HCT116 (cell line): ENCODE measurements around the gene WDR19. TPM values are rescaled to one million over a fixed set of nuclear protein-coding genes. Genes with fewer than 3 reads are reported as not detected.

ENCODE experiments used
- ATAC-seq: fragments of 200-7000 bp; cut with Tn5 transposase; 2 replicates; pipeline ENCODE4 v1.9.1; 2020; ENCODE audit warnings: mild to moderate bottlenecking, moderate library complexity
- BruUV-seq: library from RNA; stranded (reverse); fragments of 400-500 nt; replicated peaks from 2 replicates; lab custom pipeline; 2021; lab: Mats Ljungman, UMichigan
- CTCF ChIA-PET: fragments of 300-600 bp; sonication (Branson Sonifier 250); formaldehyde crosslinking; loops from one replicate; lab custom pipeline; 2021; ENCODE audit warnings: antibody characterized with exemption; lab: Charles Lee
- POLR2A ChIA-PET: fragments of 300-600, 350-600 bp; sonication (Branson Sonifier 250); formaldehyde crosslinking; loops from one replicate; lab custom pipeline; 2021; ENCODE audit warnings: antibody characterized with exemption; lab: Charles Lee
- RAD21 ChIA-PET, 2 experiments: fragments of 300-600 bp; sonication (Branson Sonifier 250); formaldehyde crosslinking; loops; one replicate each; lab custom pipeline; 2023; ENCODE audit warnings: low total read pairs in 2 of 2; ENCODE audit not compliant: uncharacterized antibody in 2 of 2, unreplicated experiment in 2 of 2, low non-redundant PET in 1 of 2; lab: Charles Lee
- DNase-seq: peaks from one replicate; pipeline ENCODE4 v3.0.0-alpha.2; 2010; ENCODE audit warnings: low read depth, low spot score
- H2AFZ ChIP-seq: fragments of 200-600 bp; shearing (Covaris generic), sonication (generic); 2 replicates; pipeline ENCODE4 v1.6.1; 2017; ENCODE audit warnings: low read depth, mixed run types, mixed read lengths, antibody characterized with exemption, low read length; ENCODE audit not compliant: poor library complexity, severe bottlenecking
- H3K27ac ChIP-seq: 2 replicates; pipeline ENCODE4 v1.5.1; 2012; ENCODE audit warnings: low read depth, low read length
- H3K27me3 ChIP-seq: fragments of 200-600 bp; sonication (generic); 2 replicates; pipeline ENCODE4 v1.6.1; 2016; ENCODE audit warnings: mixed run types, low read length, mixed read lengths; ENCODE audit not compliant: insufficient read depth
- H3K36me3 ChIP-seq, 2 experiments: fragments of 200-500 bp in 1 of 2; fragments of 200-600 bp in 1 of 2; sonication (Bioruptor generic) in 1 of 2; sonication (generic) in 1 of 2; 2 replicates each; pipeline versions ENCODE4 v1.5.1 to v1.6.1; 2014 to 2016; ENCODE audit warnings: low read length in 2 of 2, inconsistent platforms in 1 of 2, mixed read lengths in 1 of 2, mixed run types in 1 of 2; ENCODE audit not compliant: insufficient read depth in 2 of 2, control insufficient read depth in 1 of 2
- H3K4me1 ChIP-seq, 2 experiments: fragments of 200-600 bp in 1 of 2; sonication (generic) in 1 of 2; 2 replicates each; pipeline versions ENCODE4 v1.5.1 to v1.6.1; 2012 to 2017; ENCODE audit warnings: low read length in 2 of 2, inconsistent platforms in 1 of 2, mild to moderate bottlenecking in 1 of 2, mixed read lengths in 1 of 2, mixed run types in 1 of 2, moderate library complexity in 1 of 2; ENCODE audit not compliant: insufficient read depth in 2 of 2, control insufficient read depth in 1 of 2
- H3K4me2 ChIP-seq: fragments of 200-600 bp; sonication (generic); 2 replicates; pipeline ENCODE4 v1.6.1; 2017; ENCODE audit warnings: mixed run types, low read length, mixed read lengths
- H3K4me3 ChIP-seq, 2 experiments: fragments of 200-600 bp in 1 of 2; sonication (generic) in 1 of 2; replicated peaks in 1 of 2; 2 replicates each; pipeline ENCODE4 v1.5.1; 2011 to 2016; ENCODE audit warnings: low read length in 2 of 2, control low read depth in 1 of 2, low read depth in 1 of 2, mild to moderate bottlenecking in 1 of 2, mixed read lengths in 1 of 2, mixed run types in 1 of 2
- H3K79me2 ChIP-seq: fragments of 200-600 bp; sonication (generic); 2 replicates; pipeline ENCODE4 v1.6.1; 2017; ENCODE audit warnings: mild to moderate bottlenecking, mixed run types, low read length, moderate library complexity, mixed read lengths; ENCODE audit not compliant: insufficient read depth
- H3K9ac ChIP-seq: fragments of 200-600 bp; sonication (generic); 2 replicates; pipeline ENCODE4 v1.6.1; 2016; ENCODE audit warnings: low read length, mixed read lengths
- H3K9me2 ChIP-seq: fragments of 200-600 bp; sonication (generic), shearing (Covaris generic); 2 replicates; pipeline ENCODE4 v1.6.1; 2017; ENCODE audit warnings: mixed run types, mild to moderate bottlenecking, moderate library complexity; ENCODE audit not compliant: insufficient read depth
- H3K9me3 ChIP-seq, 2 experiments: fragments of 200-500 bp in 1 of 2; fragments of 200-600 bp in 1 of 2; sonication (Bioruptor generic) in 1 of 2; sonication (generic) in 1 of 2; 2 replicates each; pipeline ENCODE4 v1.6.1; 2014 to 2017; ENCODE audit warnings: low read length in 2 of 2, mixed read lengths in 2 of 2, inconsistent platforms in 1 of 2, low read depth in 1 of 2, mild to moderate bottlenecking in 1 of 2, mixed run types in 1 of 2, moderate library complexity in 1 of 2; ENCODE audit not compliant: control insufficient read depth in 1 of 2, insufficient read depth in 1 of 2
- H4K20me1 ChIP-seq: fragments of 200-600 bp; sonication (generic), shearing (Covaris generic); 2 replicates; pipeline ENCODE4 v1.6.1; 2017; ENCODE audit warnings: mixed run types, mild to moderate bottlenecking, moderate library complexity; ENCODE audit not compliant: insufficient read depth
- CEBPB ChIP-seq: IDR thresholded peaks from 2 replicates; pipeline ENCODE4 v1.6.1; 2012; ENCODE audit warnings: low read depth
- CTCF ChIP-seq, 3 experiments: fragments of 200-600 bp in 1 of 3; sonication (generic) in 1 of 3; IDR thresholded peaks in 2 of 3; conservative IDR thresholded peaks in 1 of 3; 2 replicates each; pipeline ENCODE4 v1.5.1; 2012 to 2017; ENCODE audit warnings: low read depth in 2 of 3, low read length in 2 of 3, antibody characterized with exemption in 1 of 3, borderline replicate concordance in 1 of 3, control low read depth in 1 of 3, mild to moderate bottlenecking in 1 of 3, mixed read lengths in 1 of 3, mixed run types in 1 of 3, moderate library complexity in 1 of 3; ENCODE audit not compliant: insufficient read depth in 1 of 3
- EGR1 ChIP-seq: IDR thresholded peaks from 2 replicates; pipeline ENCODE4 v1.6.1; 2012; ENCODE audit warnings: low read depth
- EZH2 ChIP-seq: fragments of 200-600 bp; sonication (generic); IDR thresholded peaks from 2 replicates; pipeline ENCODE4 v1.6.1; 2017; ENCODE audit warnings: antibody characterized with exemption, mixed run types
- FOSL1 ChIP-seq: IDR thresholded peaks from 2 replicates; pipeline ENCODE4 v1.6.1; 2012; ENCODE audit warnings: low read depth
- POLR2AphosphoS5 ChIP-seq: IDR thresholded peaks from 2 replicates; pipeline ENCODE4 v1.6.1; 2011; ENCODE audit warnings: mild to moderate bottlenecking, low read depth, low read length, moderate library complexity
- RAD21 ChIP-seq: IDR thresholded peaks from 2 replicates; pipeline ENCODE4 v1.6.1; 2012; ENCODE audit warnings: low read depth, mild to moderate bottlenecking
- SRF ChIP-seq: IDR thresholded peaks from 2 replicates; pipeline ENCODE4 v1.6.1; 2012; ENCODE audit warnings: low read depth
- YY1 ChIP-seq: IDR thresholded peaks from 2 replicates; pipeline ENCODE4 v1.6.1; 2011; ENCODE audit warnings: low read length, low read depth, moderate library complexity, mild to moderate bottlenecking; ENCODE audit not compliant: insufficient replicate concordance; ENCODE audit errors: extremely low read depth
- ZBTB33 ChIP-seq: IDR thresholded peaks from 2 replicates; pipeline ENCODE4 v1.6.1; 2011; ENCODE audit warnings: mild to moderate bottlenecking, low read length, moderate library complexity; ENCODE audit not compliant: insufficient replicate concordance; ENCODE audit errors: extremely low read depth
- ZFX ChIP-seq: fragments of 450-650 bp; IDR thresholded peaks from 2 replicates; pipeline ENCODE4 v1.6.1; 2017
- intact Hi-C: fragments of 100-400 bp; cut with micrococcal nuclease; formaldehyde crosslinking; loops from 2 replicates; pipeline ENCODE4 v1.10.0; 2022
- total RNA-seq: library from RNA; stranded (reverse); gene quantifications from one replicate; pipeline ENCODE4 v1.2.1, GENCODE V29; 2021; ENCODE audit not compliant: unreplicated experiment
- TF ChIP-seq, protein P1 (sequence below): IDR thresholded peaks from 2 replicates; pipeline ENCODE4 v1.6.1; 2012

Gene WDR19
- total RNA-seq, 1 experiment from 2014 or later, result 18.8 TPM

DNA sequence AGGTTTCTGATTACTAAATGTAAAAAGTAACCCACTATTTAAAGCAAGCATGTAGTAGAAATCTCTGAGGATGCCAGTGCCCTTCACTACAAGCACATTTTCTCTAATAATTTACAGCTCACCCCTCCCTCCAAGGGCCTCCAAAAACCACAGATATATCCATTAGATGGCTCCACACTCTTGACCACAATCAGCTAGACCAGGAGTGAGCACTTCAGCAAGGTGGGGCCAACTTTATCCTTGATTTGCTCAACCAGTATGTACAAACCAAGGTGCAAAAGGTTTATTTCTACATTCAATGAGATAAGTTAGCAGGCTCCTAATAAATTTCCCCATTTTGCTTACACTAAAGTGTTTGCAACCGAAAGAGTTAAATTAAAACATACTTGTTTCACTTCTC lies 148.0 kb downstream of the WDR19 start:
- H3K9ac ChIP-seq, result no peak overlapping the region
- intact Hi-C loops, result no loop called here
- DNase-seq (no peak), ATAC-seq (no peak)
- TF ChIP-seq EZH2, result no peak
- no peak for TF ChIP-seq POLR2AphosphoS5
- TF ChIP-seq SRF, result no peak
- no peak for TF ChIP-seq ZFX
- TF ChIP-seq ZBTB33, result no peak
- TF ChIP-seq YY1, result no peak
- TF ChIP-seq, protein P1, sequence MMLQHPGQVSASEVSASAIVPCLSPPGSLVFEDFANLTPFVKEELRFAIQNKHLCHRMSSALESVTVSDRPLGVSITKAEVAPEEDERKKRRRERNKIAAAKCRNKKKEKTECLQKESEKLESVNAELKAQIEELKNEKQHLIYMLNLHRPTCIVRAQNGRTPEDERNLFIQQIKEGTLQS, result no peak
- no peak for TF ChIP-seq CTCF (IDR thresholded peaks at IDR 0.05 in 2 of 3, conservative IDR thresholded peaks at IDR 0.05 in 1 of 3; ENCODE audit: borderline replicate concordance in 1 of 3, insufficient read depth in 1 of 3, low read depth in 2 of 3, low read length in 2 of 3)
- no peak for TF ChIP-seq EGR1
- TF ChIP-seq RAD21, result no peak
- TF ChIP-seq FOSL1, result no peak
- no peak for TF ChIP-seq CEBPB
- H3K27me3 ChIP-seq, result no peaks in the 10 kb centered on the region
- no peaks in the 10 kb centered on the region for H3K9me3 ChIP-seq
- H3K4me2 ChIP-seq, result no peak overlapping the region
- ChIA-PET CTCF (no interaction called here), RAD21 (no interaction called here), POLR2A (interaction anchor here (1.0 kb wide), 1 partner anchor 10 kb away, joined by 3 read pairs; no protein-coding TSS in a partner anchor)
- no peak overlapping the region for H3K4me3 ChIP-seq
- H3K27ac ChIP-seq, result no peak overlapping the region
- no TSS peak for BruUV-seq
- no peaks in the 10 kb centered on the region for H3K9me2 ChIP-seq
- peaks cover 69% of the 10 kb centered on the region for H3K79me2 ChIP-seq
- H2AFZ ChIP-seq, result no peak overlapping the region
- H3K36me3 ChIP-seq, result no peaks in the 10 kb centered on the region
- no peaks in the 10 kb centered on the region; the same call in 1 of the 2 replicates for H4K20me1 ChIP-seq
- no peaks in the 10 kb centered on the region for H3K4me1 ChIP-seq
